PC-3 (cell line): Measurements from ENCODE around the gene BCL2L11. TPM values are rescaled to one million over a fixed set of nuclear protein-coding genes. Genes with fewer than 3 reads are reported as not detected.

Experiments used
- ATAC-seq: fragments of 200-7000 bp; cut with Tn5 transposase; 2 replicates; pipeline ENCODE4 v1.9.1; 2020; ENCODE audit warnings: mild to moderate bottlenecking, moderate library complexity
- BruUV-seq: library from RNA; stranded (reverse); fragments of 400-500 nt; replicated peaks from 2 replicates; lab custom pipeline; 2021; lab: Mats Ljungman, UMichigan
- CTCF ChIA-PET: fragments of 300-600 bp; sonication (Branson Sonifier 250); formaldehyde crosslinking; loops from one replicate; lab custom pipeline; 2022; ENCODE audit warnings: antibody characterized with exemption; lab: Charles Lee
- POLR2A ChIA-PET: fragments of 300-600 bp; sonication (Branson Sonifier 250); formaldehyde crosslinking; loops from one replicate; lab custom pipeline; 2022; ENCODE audit warnings: antibody characterized with exemption; ENCODE audit not compliant: unreplicated experiment; lab: Charles Lee
- DNase-seq: peaks from one replicate; pipeline ENCODE4 v3.0.0-alpha.2; 2015
- H2AFZ ChIP-seq: fragments of 300-600 bp; sonication (generic); 2 replicates; pipeline ENCODE4 v1.6.0; 2016; ENCODE audit warnings: antibody characterized with exemption, low read length
- H3F3A ChIP-seq: fragments of 300-600 bp; sonication (generic); one replicate; pipeline ENCODE4 v1.6.0; 2017; ENCODE audit warnings: antibody characterized with exemption, low read length, control low read depth, mild to moderate bottlenecking; ENCODE audit not compliant: unreplicated experiment
- H3K27ac ChIP-seq: fragments of 300-600 bp; sonication (generic); 2 replicates; pipeline ENCODE4 v1.5.1; 2016; ENCODE audit warnings: mild to moderate bottlenecking, low read length
- H3K27me3 ChIP-seq: fragments of 300-600 bp; sonication (generic); 2 replicates; pipeline ENCODE4 v1.6.1; 2016; ENCODE audit warnings: low read length, mixed read lengths
- H3K36me3 ChIP-seq: fragments of 300-600 bp; sonication (generic); 2 replicates; pipeline ENCODE4 v1.6.1; 2016; ENCODE audit warnings: low read depth, mixed run types, low read length, mixed read lengths
- H3K4me1 ChIP-seq: fragments of 300-600 bp; sonication (generic); 2 replicates; pipeline ENCODE4 v1.5.1; 2016; ENCODE audit warnings: low read length; ENCODE audit not compliant: insufficient read depth
- H3K4me2 ChIP-seq: fragments of 300-600 bp; sonication (generic); 2 replicates; pipeline ENCODE4 v1.6.0; 2016; ENCODE audit warnings: low read length
- H3K4me3 ChIP-seq: fragments of 300-600 bp; sonication (generic); 2 replicates; pipeline ENCODE4 v1.5.1; 2016; ENCODE audit warnings: mild to moderate bottlenecking, low read length, mixed read lengths
- H3K79me2 ChIP-seq: fragments of 300-600 bp; sonication (generic); 2 replicates; pipeline ENCODE4 v1.6.1; 2017; ENCODE audit warnings: low read length, mixed read lengths
- H3K9ac ChIP-seq: fragments of 300-600 bp; sonication (generic); 2 replicates; pipeline ENCODE4 v1.6.0; 2016; ENCODE audit warnings: mild to moderate bottlenecking, low read length
- H3K9me2 ChIP-seq: fragments of 300-600 bp; sonication (generic); replicated peaks from 2 replicates; pipeline ENCODE4 v1.6.1; 2016; ENCODE audit warnings: mixed run types, low read length, mixed read lengths
- H3K9me3 ChIP-seq: fragments of 300-600 bp; sonication (generic); 2 replicates; pipeline ENCODE4 v1.6.1; 2016; ENCODE audit warnings: low read length, mixed read lengths
- H4K20me1 ChIP-seq: fragments of 300-600 bp; sonication (generic); 2 replicates; pipeline ENCODE4 v1.6.1; 2016; ENCODE audit warnings: low read length, mixed read lengths
- CTCF ChIP-seq: fragments of 300-600 bp; sonication (generic); conservative IDR thresholded peaks from 2 replicates; pipeline ENCODE4 v1.5.1; 2017; ENCODE audit warnings: antibody characterized with exemption, low read depth, mild to moderate bottlenecking, low read length
- EZH2 ChIP-seq: fragments of 300-600 bp; sonication (generic); IDR thresholded peaks from one replicate; pipeline ENCODE4 v1.6.1; 2017; ENCODE audit warnings: antibody characterized with exemption, mild to moderate bottlenecking, low read length; ENCODE audit not compliant: unreplicated experiment
- EZH2phosphoT487 ChIP-seq: fragments of 300-600 bp; sonication (generic); IDR thresholded peaks from 2 replicates; pipeline ENCODE4 v1.6.1; 2018; ENCODE audit warnings: mild to moderate bottlenecking, antibody characterized with exemption, low read length, borderline replicate concordance
- intact Hi-C: fragments of 100-400 bp; cut with micrococcal nuclease; formaldehyde crosslinking; loops from 2 replicates; pipeline ENCODE4 v1.9.0; 2023
- total RNA-seq: library from RNA; depleted of rRNA; stranded (reverse); fragments of >200 nt; gene quantifications from 2 replicates; pipeline ENCODE4 v1.2.3, GENCODE V29; 2014

BCL2L11 gene
- total RNA-seq, 1 experiment from 2014 or later = 11.3 TPM

GRCh38 chr2:111185361-111186022 is 64.8 kb downstream of the BCL2L11 start:
- no TSS peak for BruUV-seq
- Histone ChIP-seq H3K9me3 (no peaks in the 10 kb centered on the region), H4K20me1 (no peaks in the 10 kb centered on the region), H3K9me2 (no peaks in the 10 kb centered on the region), H3K36me3 (no peaks in the 10 kb centered on the region), H3K27me3 (no peaks in the 10 kb centered on the region), H3K79me2 (no peaks in the 10 kb centered on the region), H3K27ac (no peak overlapping the region), H3K4me2 (peak overlapping the region; percentile 36), H2AFZ (no peak overlapping the region), H3F3A (no peaks in the 10 kb centered on the region), H3K4me1 (peaks cover 14% of the 10 kb centered on the region), H3K4me3 (no peak overlapping the region), H3K9ac (no peak overlapping the region)
- ChIA-PET POLR2A (interaction anchor here (0.6 to 0.7 kb wide), 2 partner anchors 25 to 40 kb away, joined by 3 to 5 read pairs; no protein-coding TSS in a partner anchor), CTCF (no interaction called here)
- DNase-seq (peak; percentile 68), ATAC-seq (peak; percentile 97)
- no peak for TF ChIP-seq EZH2phosphoT487
- intact Hi-C loops = loop anchor here (10.0 kb wide), 1 partner anchor 61 kb away; the partner anchor contains the start of gene BCL2L11

GRCh38 chr2:111186121-111186715 is 65.5 kb downstream of the BCL2L11 start:
- ATAC-seq (no peak), DNase-seq (no peak)
- POLR2A ChIA-PET = no interaction called here
- H3K9ac ChIP-seq = no peak overlapping the region
- no peaks in the 10 kb centered on the region for H3F3A ChIP-seq
- no peaks in the 10 kb centered on the region for H3K36me3 ChIP-seq
- no peak overlapping the region for H3K4me3 ChIP-seq
- no peaks in the 10 kb centered on the region for H3K9me3 ChIP-seq
- intact Hi-C loops = loop anchor here (10.0 kb wide), 1 partner anchor 61 kb away; the partner anchor contains the start of gene BCL2L11
- no peaks in the 10 kb centered on the region for H3K79me2 ChIP-seq
- peaks cover 14% of the 10 kb centered on the region for H3K4me1 ChIP-seq
- BruUV-seq = no TSS peak
- no peak overlapping the region for H3K27ac ChIP-seq
- H2AFZ ChIP-seq = no peak overlapping the region
- TF ChIP-seq CTCF (no peak), EZH2phosphoT487 (no peak), EZH2 (no peak)
- no peaks in the 10 kb centered on the region for H3K9me2 ChIP-seq
- H3K27me3 ChIP-seq = no peaks in the 10 kb centered on the region
- CTCF ChIA-PET = no interaction called here
- H3K4me2 ChIP-seq = peak overlapping the region; percentile 36
- H4K20me1 ChIP-seq = no peaks in the 10 kb centered on the region

- no peak overlapping the region for H3K27ac ChIP-seq
- no peak overlapping the region for H2AFZ ChIP-seq
- no peak for TF ChIP-seq EZH2phosphoT487
- TF ChIP-seq EZH2 = no peak
- TF ChIP-seq CTCF = no peak
- POLR2A ChIA-PET = no interaction called here
- intact Hi-C loops = loop anchor here (10.0 kb wide), 1 partner anchor 62 kb away; the partner anchor contains the start of gene BCL2L11
- H3K4me3 ChIP-seq = no peak overlapping the region
- H3K9me2 ChIP-seq = no peaks in the 10 kb centered on the region
- H3K9ac ChIP-seq = no peak overlapping the region
- DNase-seq (no peak), ATAC-seq (no peak)
- no peak overlapping the region for H3K4me2 ChIP-seq
- no TSS peak for BruUV-seq
- H3K9me3 ChIP-seq = no peaks in the 10 kb centered on the region
- no peaks in the 10 kb centered on the region for H3F3A ChIP-seq
- CTCF ChIA-PET = no interaction called here
- H3K36me3 ChIP-seq = no peaks in the 10 kb centered on the region
- H3K27me3 ChIP-seq = no peaks in the 10 kb centered on the region
- H3K4me1 ChIP-seq = peaks cover 14% of the 10 kb centered on the region
- no peaks in the 10 kb centered on the region for H3K79me2 ChIP-seq
- H4K20me1 ChIP-seq = no peaks in the 10 kb centered on the region
Observed at GRCh38 chr2:111186933-111187332, 66.2 kb downstream of the BCL2L11 start.
